HepG2 (cell line): ENCODE results near the gene MEGF11. TPM values are rescaled to one million over a fixed set of nuclear protein-coding genes. Genes with fewer than 3 reads are reported as not detected.

ENCODE experiments used
- ATAC-seq: fragments of 200-7000 bp; cut with Tn5 transposase; 3 replicates; pipeline ENCODE4 v1.9.1; 2020; ENCODE audit warnings: mild to moderate bottlenecking, moderate library complexity
- BruUV-seq: library from RNA; stranded (reverse); fragments of 400-500 nt; replicated peaks from 2 replicates; lab custom pipeline; 2021; lab: Mats Ljungman, UMichigan
- CTCF ChIA-PET: fragments of 300-600 bp; formaldehyde crosslinking; extraction: SDS; loops from one replicate; lab custom pipeline; 2021; ENCODE audit warnings: low total read pairs, inconsistent platforms, low intra/inter-chr PET ratio; lab: Yijun Ruan, JAX
- POLR2A ChIA-PET: fragments of 350-600 bp; sonication (Branson Sonifier 250); formaldehyde crosslinking; loops from one replicate; lab custom pipeline; 2020; ENCODE audit warnings: antibody characterized with exemption, inconsistent platforms; lab: Yijun Ruan, JAX
- DNase-seq: peaks from one replicate; pipeline ENCODE4 v3.0.0-alpha.2; 2015; ENCODE audit warnings: low spot score
- FAIRE-seq: peaks from 3 replicates; lab custom pipeline; 2011; peaks lifted over from hg19 to GRCh38; lab: Jason Lieb, UNC
- H2AFZ ChIP-seq: one replicate; pipeline ENCODE4 v1.6.1; 2011; ENCODE audit warnings: low read length, inconsistent platforms
- H3K27ac ChIP-seq: fragments of 300-600 bp; 3 replicates; pipeline ENCODE4 v1.8.0; 2011; ENCODE audit warnings: mixed run types, mild to moderate bottlenecking, mixed read lengths, low read length, inconsistent platforms; ENCODE audit not compliant: insufficient read depth; ENCODE audit errors: extremely low read length
- H3K27me3 ChIP-seq, 2 experiments: fragments of 200-600 bp in 1 of 2; 2 replicates in 1 of 2; 3 replicates in 1 of 2; pipeline versions ENCODE4 v1.6.0 to v1.8.0; 2011; ENCODE audit warnings: low read length in 2 of 2, mild to moderate bottlenecking in 2 of 2, moderate library complexity in 2 of 2, inconsistent platforms in 1 of 2; ENCODE audit not compliant: insufficient read depth in 2 of 2, control insufficient read depth in 1 of 2
- H3K36me3 ChIP-seq, 2 experiments: fragments of 200-600 bp in 1 of 2; replicated peaks in 1 of 2; 2 replicates in 1 of 2; 3 replicates in 1 of 2; pipeline versions ENCODE4 v1.5.1 to v1.8.0; 2011; ENCODE audit warnings: low read length in 2 of 2, inconsistent platforms in 1 of 2; ENCODE audit not compliant: insufficient read depth in 2 of 2, control insufficient read depth in 1 of 2
- H3K4me1 ChIP-seq: 2 replicates; pipeline ENCODE4 v1.5.1; 2012; ENCODE audit warnings: low read length, inconsistent platforms; ENCODE audit not compliant: insufficient read depth
- H3K4me2 ChIP-seq: 2 replicates; pipeline ENCODE4 v1.6.0; 2011; ENCODE audit warnings: low read depth, low read length, inconsistent platforms
- H3K4me3 ChIP-seq, 3 experiments: fragments of 200-600 bp in 1 of 3; sonication (generic), shearing (Covaris generic) in 1 of 3; replicated peaks in 1 of 3; 2 replicates each; pipeline ENCODE4 v1.5.1; 2011 to 2016; ENCODE audit warnings: low read length in 3 of 3, inconsistent platforms in 2 of 3, low read depth in 2 of 3, mild to moderate bottlenecking in 2 of 3, control low read depth in 1 of 3, mixed read lengths in 1 of 3; ENCODE audit not compliant: insufficient read depth in 1 of 3
- H3K79me2 ChIP-seq: one replicate; pipeline ENCODE4 v1.6.1; 2011; ENCODE audit warnings: low read length, inconsistent platforms; ENCODE audit not compliant: insufficient read depth
- H3K9ac ChIP-seq: 2 replicates; pipeline ENCODE4 v1.6.0; 2011; ENCODE audit warnings: mild to moderate bottlenecking, low read depth, low read length, inconsistent platforms; ENCODE audit not compliant: insufficient read depth
- H3K9me3 ChIP-seq: 2 replicates; pipeline ENCODE4 v1.5.1; 2012; ENCODE audit warnings: mild to moderate bottlenecking, low read length
- H4K20me1 ChIP-seq: 2 replicates; pipeline ENCODE4 v1.6.0; 2011; ENCODE audit warnings: inconsistent platforms, mild to moderate bottlenecking, low read length, moderate library complexity; ENCODE audit not compliant: insufficient read depth
- HNF1A ChIP-seq, 2 experiments: sonication (generic) in 1 of 2; formaldehyde crosslinking in 1 of 2; IDR thresholded peaks; 2 replicates each; pipeline versions ENCODE4 v1.4.0 to v1.6.1; 2016 to 2020; ENCODE audit warnings: borderline replicate concordance in 1 of 2, low read depth in 1 of 2, mild to moderate bottlenecking in 1 of 2, missing genetic modification reagents in 1 of 2
- ISL2 ChIP-seq: sonication (generic); formaldehyde crosslinking; IDR thresholded peaks from 2 replicates; pipeline ENCODE4 v1.5.0; 2020; ENCODE audit warnings: missing genetic modification reagents
- MXD4 ChIP-seq: IDR thresholded peaks from 2 replicates; pipeline ENCODE4 v1.6.1; 2016; ENCODE audit warnings: mild to moderate bottlenecking, missing biosample characterization, missing genetic modification reagents
- POGZ ChIP-seq: sonication (generic); formaldehyde crosslinking; IDR thresholded peaks from 2 replicates; pipeline ENCODE4 v1.4.0; 2020; ENCODE audit warnings: mild to moderate bottlenecking, missing genetic modification reagents
- RBM39 ChIP-seq: fragments of 200-400 bp; formaldehyde crosslinking; IDR thresholded peaks from one replicate; pipeline ENCODE4 v1.6.1; 2018; ENCODE audit warnings: antibody characterized with exemption, mild to moderate bottlenecking, low read depth, low read length; ENCODE audit not compliant: poor library complexity, severe bottlenecking
- SCMH1 ChIP-seq: sonication (generic); formaldehyde crosslinking; IDR thresholded peaks from 2 replicates; pipeline ENCODE4 v1.9.0; 2021; ENCODE audit warnings: missing genetic modification reagents, mild to moderate bottlenecking, borderline replicate concordance
- TGIF2 ChIP-seq: IDR thresholded peaks from 2 replicates; pipeline ENCODE4 v1.6.1; 2016; ENCODE audit warnings: control low read depth, missing compliant biosample characterization
- ZNF275 ChIP-seq: sonication (generic); formaldehyde crosslinking; IDR thresholded peaks from 2 replicates; pipeline ENCODE4 v1.8.0; 2022; ENCODE audit warnings: missing genetic modification reagents, mild to moderate bottlenecking, inconsistent platforms, borderline replicate concordance
- ZNF652 ChIP-seq: IDR thresholded peaks from 2 replicates; pipeline ENCODE4 v1.6.1; 2016; ENCODE audit warnings: low read depth, borderline replicate concordance
- ZNF782 ChIP-seq: sonication (generic); formaldehyde crosslinking; IDR thresholded peaks from 2 replicates; pipeline ENCODE4 v1.4.0; 2020; ENCODE audit warnings: missing genetic modification reagents, mild to moderate bottlenecking, borderline replicate concordance
- ZZZ3 ChIP-seq: sonication (generic); formaldehyde crosslinking; IDR thresholded peaks from 2 replicates; pipeline ENCODE4 v1.4.0; 2020; ENCODE audit warnings: missing genetic modification reagents, mild to moderate bottlenecking, borderline replicate concordance
- WGBS: methylation state at CpG from one replicate; pipeline ENCODE4 v1.1.6; 2017; ENCODE audit warnings: low lambda C conversion rate; 5-methylcytosine and 5-hydroxymethylcytosine counted together
- in situ Hi-C: cut with HindIII; loops from 2 replicates; pipeline ENCODE4 v1.10.0; 2017; ENCODE audit warnings: low pct_unique_long_range_greater_than_20kb; ENCODE audit not compliant: extremely low pct_ligation_motif_present
- intact Hi-C: fragments of 100-400 bp; cut with micrococcal nuclease; formaldehyde crosslinking; loops from one replicate; pipeline ENCODE4 v1.10.0; 2022; ENCODE audit not compliant: unreplicated experiment
- polyA plus RNA-seq, 8 experiments: library from polyadenylated mRNA; depleted of rRNA in 3 of 8; stranded (reverse) in 7 of 8; unstranded in 1 of 8; fragments of >200 nt; fragmentation: Illumina TruSeq in 4 of 8; extraction: Trizol in 4 of 8; gene quantifications; 2 replicates each; pipeline versions ENCODE4 v1.2.1 to v1.2.3, GENCODE V29; 2011 to 2016; ENCODE audit warnings: low read depth in 4 of 8, missing spikeins in 1 of 8, mixed read lengths in 1 of 8; ENCODE audit not compliant: insufficient read depth in 1 of 8
- total RNA-seq, 5 experiments: library from RNA; depleted of rRNA; stranded (reverse); fragments of >200 nt; fragmentation: Illumina TruSeq; extraction: Trizol; gene quantifications; 2 replicates each; pipeline ENCODE4 v1.2.3, GENCODE V29; 2016; ENCODE audit warnings: low read depth in 1 of 5
- TF ChIP-seq, protein P1 (sequence below): sonication (generic); formaldehyde crosslinking; IDR thresholded peaks from 2 replicates; pipeline ENCODE4 v1.4.0; 2020; ENCODE audit warnings: missing genetic modification reagents

The MEGF11 gene
- total and polyA plus RNA-seq, 2 of the 13 experiments (the other 11 are each of a cell fraction or from before 2014, with no cell fraction given), result not detected

DNA sequence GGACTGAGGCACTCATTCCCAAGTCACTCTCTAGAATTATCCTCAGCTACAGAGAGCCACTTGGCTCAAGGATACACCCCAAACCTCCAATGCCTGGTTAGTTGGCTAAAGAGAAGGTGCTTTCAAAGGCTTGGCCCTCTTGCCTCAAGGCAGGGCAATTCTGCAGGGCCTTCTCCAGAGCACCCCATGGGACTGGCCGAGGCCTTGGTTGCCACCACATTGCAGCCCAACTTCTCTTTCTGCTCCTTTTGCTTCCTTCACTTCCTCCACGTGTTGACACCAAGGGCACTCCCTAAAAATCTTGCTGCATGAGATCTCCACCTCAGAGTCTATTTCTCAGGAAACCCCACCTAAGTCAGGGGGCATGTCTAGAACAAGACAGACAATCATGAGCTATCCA, 36.7 kb downstream of the MEGF11 start:
- POLR2A ChIA-PET, result no interaction called here
- Histone ChIP-seq H3K9ac (no peak overlapping the region), H3K4me2 (no peak overlapping the region), H3K79me2 (no peaks in the 10 kb centered on the region), H3K27me3 (peaks cover 4 to 36% of the 10 kb centered on the region in 2 experiments; a peak in 4 of 5 replicates), H3K9me3 (no peaks in the 10 kb centered on the region), H3K36me3 (no peaks in the 10 kb centered on the region), H4K20me1 (no peaks in the 10 kb centered on the region), H3K4me1 (no peaks in the 10 kb centered on the region), H2AFZ (no peak overlapping the region), H3K27ac (no peak overlapping the region), H3K4me3 (no peak overlapping the region)
- intact Hi-C loops, result no loop called here
- DNase-seq (no peak), ATAC-seq (no peak), FAIRE-seq (no peak)
- 0% methylated on average over 2 of the region's 2 CpGs for WGBS
- TF ChIP-seq RBM39 (no peak), POGZ (CRISPR knock-in tag) (no peak), HNF1A (IDR thresholded peaks at IDR 0.05; ENCODE audit: low read depth) (no peak), HNF1A (CRISPR knock-in tag; IDR thresholded peaks at IDR 0.05; ENCODE audit: borderline replicate concordance) (no peak), ZZZ3 (no peak), TGIF2 (CRISPR knock-in tag) (no peak), SCMH1 (CRISPR knock-in tag) (no peak), ISL2 (CRISPR knock-in tag) (no peak), MXD4 (no peak), ZNF782 (CRISPR knock-in tag) (no peak), ZNF275 (CRISPR knock-in tag) (no peak), ZNF652 (CRISPR knock-in tag) (no peak)
- TF ChIP-seq, protein P1, sequence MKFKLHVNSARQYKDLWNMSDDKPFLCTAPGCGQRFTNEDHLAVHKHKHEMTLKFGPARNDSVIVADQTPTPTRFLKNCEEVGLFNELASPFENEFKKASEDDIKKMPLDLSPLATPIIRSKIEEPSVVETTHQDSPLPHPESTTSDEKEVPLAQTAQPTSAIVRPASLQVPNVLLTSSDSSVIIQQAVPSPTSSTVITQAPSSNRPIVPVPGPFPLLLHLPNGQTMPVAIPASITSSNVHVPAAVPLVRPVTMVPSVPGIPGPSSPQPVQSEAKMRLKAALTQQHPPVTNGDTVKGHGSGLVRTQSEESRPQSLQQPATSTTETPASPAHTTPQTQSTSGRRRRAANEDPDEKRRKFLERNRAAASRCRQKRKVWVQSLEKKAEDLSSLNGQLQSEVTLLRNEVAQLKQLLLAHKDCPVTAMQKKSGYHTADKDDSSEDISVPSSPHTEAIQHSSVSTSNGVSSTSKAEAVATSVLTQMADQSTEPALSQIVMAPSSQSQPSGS (CRISPR knock-in tag), result no peak
- in situ Hi-C loops, result no loop called here
- CTCF ChIA-PET, result no interaction called here
- BruUV-seq, result no TSS peak
